ENCODE results near the gene NECTIN1. TPM values are rescaled to one million over a fixed set of nuclear protein-coding genes. Genes with fewer than 3 reads are reported as not detected.
A peak's percentile ranks its signal among the peaks of the same experiment; 100 is the strongest.

Gene NECTIN1
- total and polyA plus RNA-seq, 2 of the 4 experiments (the other 2 are of a cell fraction): 2.3 to 4.2 TPM

GRCh38 chr11:119759324-119759723 is 30.3 kb upstream of the NECTIN1 start:
- CTCF ChIA-PET: interaction anchor here (1.1 kb wide), 1 partner anchor 29 kb away, joined by 3 read pairs; no protein-coding TSS in a partner anchor
- Histone ChIP-seq H2BK5ac (ENCODE audit: low read depth, low read length, poor library complexity, severe bottlenecking) (no peak overlapping the region), H2AK9ac (replicated peaks; ENCODE audit: low read depth, low read length, poor library complexity) (peak overlapping the region; percentile 56), H2AK5ac (ENCODE audit: low read depth, low read length) (no peak overlapping the region), H3K18ac (ENCODE audit: low read depth, low read length) (no peak overlapping the region), H4K8ac (ENCODE audit: low read depth in 2 of 2, low read length in 2 of 2) (no peak overlapping the region), H4K20me1 (ENCODE audit: insufficient read depth, low read length) (no peaks in the 10 kb centered on the region), H2BK15ac (ENCODE audit: low read depth, low read length) (no peak overlapping the region), H3K36me3 (ENCODE audit: control insufficient read depth, insufficient read depth, low read length) (no peaks in the 10 kb centered on the region), H3K56ac (ENCODE audit: extremely low read depth, insufficient read depth, low read length) (no peak overlapping the region), H3K4me2 (ENCODE audit: low read depth, low read length) (no peak overlapping the region), H4K91ac (ENCODE audit: insufficient read depth, low read depth, low read length) (no peak overlapping the region), H3K79me1 (ENCODE audit: low read depth in 1 of 2, low read length in 2 of 2) (no peaks in the 10 kb centered on the region), H3K4ac (ENCODE audit: low read depth, low read length) (no peak overlapping the region), H3K4me1 (ENCODE audit: control insufficient read depth, insufficient read depth, low read length) (no peaks in the 10 kb centered on the region), H3K9ac (ENCODE audit: low read depth, low read length) (no peak overlapping the region), H3K9me3 (ENCODE audit: control insufficient read depth, insufficient read depth, low read length) (0 out of 2 replicates have a peak, but pooled peaks cover 2% of the 10 kb centered on the region), H3K4me3 (ENCODE audit: insufficient read depth, low read depth, low read length) (no peak overlapping the region), H4K5ac (ENCODE audit: low read depth, low read length) (no peak overlapping the region), H2BK120ac (ENCODE audit: low read depth, low read length) (no peak overlapping the region), H2AFZ (replicated peaks; ENCODE audit: low read length, poor library complexity) (no peak overlapping the region), H3K9me1 (ENCODE audit: insufficient read depth, low read length) (no peaks in the 10 kb centered on the region), H3K23ac (ENCODE audit: low read depth, low read length) (no peak overlapping the region), H2BK20ac (ENCODE audit: low read depth, low read length) (no peak overlapping the region), H3K27me3 (ENCODE audit: control insufficient read depth, insufficient read depth, low read length) (peaks cover 28% of the 10 kb centered on the region), H3K27ac (ENCODE audit: insufficient read depth, low read length) (no peak overlapping the region), H3K14ac (replicated peaks; ENCODE audit: low read depth, low read length) (no peak overlapping the region)
- intact Hi-C loops (cut with micrococcal nuclease): no loop called here
- dilution Hi-C loops (cut with HindIII; ENCODE audit: low sequenced_read_pairs, unreplicated experiment): no loop called here
- ATAC-seq (ENCODE audit: low read depth) (peak; percentile 54; the same call in 1 of the 2 replicates), DNase-seq (peak; percentile 6)
- POLR2A ChIA-PET (ENCODE audit: unreplicated experiment): no interaction called here
- no TSS peak for BruUV-seq (replicated peaks)
- WGBS, 2 experiments (ENCODE audit: extremely low coverage in 2 of 2, insufficient read length in 1 of 2): no CpG with 5 or more reads among the region's 8 CpGs
- TF ChIP-seq FOS (IDR thresholded peaks at IDR 0.05; ENCODE audit: low read depth, low read length) (no peak), POLR2A (IDR thresholded peaks at IDR 0.05; ENCODE audit: low read depth, low read length) (no peak), RCOR1 (IDR thresholded peaks at IDR 0.05; ENCODE audit: insufficient replicate concordance, low read length) (no peak), MXI1 (IDR thresholded peaks at IDR 0.05; ENCODE audit: borderline replicate concordance, low read depth, low read length) (no peak), BHLHE40 (IDR thresholded peaks at IDR 0.05; ENCODE audit: low read depth, low read length) (no peak)
- in situ Hi-C loops (cut with MboI; ENCODE audit: low sequenced_read_pairs): no loop called here

All from IMR-90 (cell line).